OCI-LY1 (cell line): ENCODE results near the gene KIF4A.
"Not testable (repeated sequence)": the region's sequence is repeated elsewhere in the genome, so short reads cannot be mapped to it uniquely, and the experiment has no call there.

Experiments
- EZH2 ChIP-seq: fragments of 200-600 bp; sonication (generic), shearing (Covaris generic); IDR thresholded peaks from 2 replicates; pipeline ENCODE4 v1.8.0; 2017; ENCODE audit warnings: borderline replicate concordance, mixed run types, mild to moderate bottlenecking, antibody characterized with exemption, low read length, moderate library complexity, mixed read lengths
- TF ChIP-seq, protein P1 (sequence below): fragments of 200-600 bp; sonication (generic), shearing (Covaris generic); IDR thresholded peaks from 2 replicates; pipeline ENCODE4 v1.5.1; 2017; ENCODE audit warnings: mild to moderate bottlenecking, antibody characterized with exemption, low read length, moderate library complexity, mixed read lengths

DNA sequence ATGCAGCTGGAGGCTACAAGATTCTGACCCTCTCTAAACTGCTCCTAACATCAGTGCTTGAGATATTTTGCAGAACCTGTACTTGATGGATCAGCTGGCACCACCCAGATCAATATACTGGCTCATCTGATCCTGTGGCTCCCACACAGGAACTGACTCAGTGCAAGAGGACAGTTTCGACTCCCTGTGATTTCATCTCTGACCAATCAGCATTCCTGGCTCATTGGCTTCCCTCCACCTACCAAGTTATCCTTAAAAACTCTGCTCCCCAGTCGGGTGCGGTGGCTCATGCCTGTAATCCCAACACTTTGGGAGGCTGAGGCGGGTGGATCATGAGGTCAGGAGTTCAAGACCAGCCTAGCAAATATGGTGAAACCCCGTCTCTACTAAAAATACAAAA lies 46.3 kb upstream of the KIF4A start:
- not testable (repeated sequence) for TF ChIP-seq EZH2
- TF ChIP-seq, protein P1, sequence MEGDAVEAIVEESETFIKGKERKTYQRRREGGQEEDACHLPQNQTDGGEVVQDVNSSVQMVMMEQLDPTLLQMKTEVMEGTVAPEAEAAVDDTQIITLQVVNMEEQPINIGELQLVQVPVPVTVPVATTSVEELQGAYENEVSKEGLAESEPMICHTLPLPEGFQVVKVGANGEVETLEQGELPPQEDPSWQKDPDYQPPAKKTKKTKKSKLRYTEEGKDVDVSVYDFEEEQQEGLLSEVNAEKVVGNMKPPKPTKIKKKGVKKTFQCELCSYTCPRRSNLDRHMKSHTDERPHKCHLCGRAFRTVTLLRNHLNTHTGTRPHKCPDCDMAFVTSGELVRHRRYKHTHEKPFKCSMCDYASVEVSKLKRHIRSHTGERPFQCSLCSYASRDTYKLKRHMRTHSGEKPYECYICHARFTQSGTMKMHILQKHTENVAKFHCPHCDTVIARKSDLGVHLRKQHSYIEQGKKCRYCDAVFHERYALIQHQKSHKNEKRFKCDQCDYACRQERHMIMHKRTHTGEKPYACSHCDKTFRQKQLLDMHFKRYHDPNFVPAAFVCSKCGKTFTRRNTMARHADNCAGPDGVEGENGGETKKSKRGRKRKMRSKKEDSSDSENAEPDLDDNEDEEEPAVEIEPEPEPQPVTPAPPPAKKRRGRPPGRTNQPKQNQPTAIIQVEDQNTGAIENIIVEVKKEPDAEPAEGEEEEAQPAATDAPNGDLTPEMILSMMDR, result not testable (repeated sequence)
